Measurements from ENCODE around the gene AAK1.
"Not testable (repeated sequence)": the region's sequence is repeated elsewhere in the genome, so short reads cannot be mapped to it uniquely, and the experiment has no call there.

Gene AAK1

GRCh38 chr2:69660637-69661036 is 17.1 kb upstream of the AAK1 start:
- no peak for TF ChIP-seq CTCF (IDR thresholded peaks at IDR 0.05; ENCODE audit: extremely low read depth, insufficient read depth, missing control alignments)
- no peak for DNase-seq (ENCODE audit: low spot score)
- in situ Hi-C loops (cut with MboI; ENCODE audit: low pct_unique_long_range_greater_than_20kb, low sequenced_read_pairs, unreplicated experiment), result no loop called here

GRCh38 chr2:69659941-69660483 is 16.5 kb upstream of the AAK1 start:
- no peak for TF ChIP-seq CTCF (IDR thresholded peaks at IDR 0.05; ENCODE audit: extremely low read depth, insufficient read depth, missing control alignments)
- in situ Hi-C loops (cut with MboI; ENCODE audit: low pct_unique_long_range_greater_than_20kb, low sequenced_read_pairs, unreplicated experiment), result loop anchor here (10.0 kb wide), 1 partner anchor 45 kb away; no protein-coding TSS in a partner anchor
- DNase-seq (ENCODE audit: low spot score), result no peak

- TF ChIP-seq CTCF (IDR thresholded peaks at IDR 0.05; ENCODE audit: extremely low read depth, insufficient read depth, missing control alignments), result no peak
- in situ Hi-C loops (cut with MboI; ENCODE audit: low pct_unique_long_range_greater_than_20kb, low sequenced_read_pairs, unreplicated experiment), result loop anchor here (10.0 kb wide), 1 partner anchor 45 kb away; no protein-coding TSS in a partner anchor
These were observed 15.8 kb upstream of the AAK1 start for GRCh38 chr2:69659349-69659748.

GRCh38 chr2:69652206-69652605 is 8.7 kb upstream of the AAK1 start:
- TF ChIP-seq CTCF (IDR thresholded peaks at IDR 0.05; ENCODE audit: extremely low read depth, insufficient read depth, missing control alignments), result no peak
- no peak for DNase-seq (ENCODE audit: low spot score)

More at GRCh38 chr2:69659349-69659748, 15.8 kb upstream of the AAK1 start:
- no peak for DNase-seq (ENCODE audit: low spot score)

GRCh38 chr2:69647196-69647595 is 3.7 kb upstream of the AAK1 start:
- in situ Hi-C loops (cut with MboI; ENCODE audit: low pct_unique_long_range_greater_than_20kb, low sequenced_read_pairs, unreplicated experiment); DNase-seq (ENCODE audit: low spot score): not testable (repeated sequence)

More at GRCh38 chr2:69652206-69652605, 8.7 kb upstream of the AAK1 start:
- in situ Hi-C loops (cut with MboI; ENCODE audit: low pct_unique_long_range_greater_than_20kb, low sequenced_read_pairs, unreplicated experiment), result loop anchor here (10.0 kb wide), 1 partner anchor 53 kb away; no protein-coding TSS in a partner anchor

- TF ChIP-seq CTCF (IDR thresholded peaks at IDR 0.05; ENCODE audit: extremely low read depth, insufficient read depth, missing control alignments), result no peak
- DNase-seq (ENCODE audit: low spot score), result no peak
- in situ Hi-C loops (cut with MboI; ENCODE audit: low pct_unique_long_range_greater_than_20kb, low sequenced_read_pairs, unreplicated experiment), result no loop called here
These were observed 3.2 kb upstream of the AAK1 start for GRCh38 chr2:69646714-69647113.

GRCh38 chr2:69645921-69646320 is 2.4 kb upstream of the AAK1 start:
- TF ChIP-seq CTCF (IDR thresholded peaks at IDR 0.05; ENCODE audit: extremely low read depth, insufficient read depth, missing control alignments), result no peak
- no peak for DNase-seq (ENCODE audit: low spot score)
- in situ Hi-C loops (cut with MboI; ENCODE audit: low pct_unique_long_range_greater_than_20kb, low sequenced_read_pairs, unreplicated experiment), result no loop called here
